Small intestine (tissue), 7 donors: ENCODE results near the gene PARD3B. TPM values are rescaled to one million over a fixed set of nuclear protein-coding genes. Genes with fewer than 3 reads are reported as not detected.

ENCODE experiments used
- DNase-seq, 2 donors: peaks; one replicate each; pipeline versions ENCODE4 v3.0.0 to v3.0.0-alpha.2; 2013
- FAIRE-seq: peaks from 2 replicates; lab custom pipeline; 2012; peaks lifted over from hg19 to GRCh38; lab: Jason Lieb, UNC
- H3K27ac ChIP-seq, 3 donors: one replicate each; pipeline ENCODE4 v1.5.1; 2013; ENCODE audit warnings: low read length in 2 of 3, mild to moderate bottlenecking in 2 of 3, control low read depth in 1 of 3, inconsistent platforms in 1 of 3, low read depth in 1 of 3, moderate library complexity in 1 of 3
- H3K27me3 ChIP-seq, 3 donors: one replicate each; pipeline ENCODE4 v1.6.1; 2013; ENCODE audit warnings: low read length in 3 of 3, inconsistent platforms in 1 of 3; ENCODE audit not compliant: control insufficient read depth in 3 of 3, insufficient read depth in 3 of 3
- H3K36me3 ChIP-seq, 3 donors: one replicate each; pipeline ENCODE4 v1.6.1; 2013; ENCODE audit warnings: low read length in 3 of 3, inconsistent platforms in 1 of 3, low read depth in 1 of 3, mild to moderate bottlenecking in 1 of 3, moderate library complexity in 1 of 3; ENCODE audit not compliant: control insufficient read depth in 3 of 3, insufficient read depth in 2 of 3
- H3K4me1 ChIP-seq, 3 donors: one replicate each; pipeline ENCODE4 v1.6.1; 2013; ENCODE audit warnings: low read length in 2 of 3, inconsistent platforms in 1 of 3, low read depth in 1 of 3, mild to moderate bottlenecking in 1 of 3, moderate library complexity in 1 of 3; ENCODE audit not compliant: control insufficient read depth in 3 of 3, insufficient read depth in 2 of 3
- H3K4me3 ChIP-seq, 3 donors: one replicate each; pipeline ENCODE4 v1.5.1; 2013; ENCODE audit warnings: low read length in 3 of 3, control low read depth in 1 of 3, inconsistent platforms in 1 of 3, low read depth in 1 of 3, mild to moderate bottlenecking in 1 of 3, moderate library complexity in 1 of 3
- H3K9me3 ChIP-seq, 2 donors: one replicate each; pipeline ENCODE4 v1.6.1; 2013; ENCODE audit warnings: low read depth in 1 of 2, low read length in 1 of 2; ENCODE audit not compliant: control insufficient read depth in 2 of 2, insufficient read depth in 1 of 2
- WGBS, 3 donors: extraction: QIAGEN DNeasy Blood & Tissue Kit; methylation state at CpG; one replicate each; pipeline ENCODE4 v1.1.7; 2013; 5-methylcytosine and 5-hydroxymethylcytosine counted together
- polyA plus RNA-seq, 4 donors: library from polyadenylated mRNA; stranded (reverse) in 3 of 4; unstranded in 1 of 4; fragments of 200-250 nt in 3 of 4; fragments of 120-200 nt in 1 of 4; gene quantifications; one replicate each; pipeline versions ENCODE4 v1.2.1 to v1.2.3, GENCODE V29; 2013
- donor health status: healthy with polysubstance abuse.
- donor health status: control.
- donor health status: control.
- donor health status: Bipolar disorder and iron deficiency.
- donor health status: healthy.

Gene PARD3B
- polyA plus RNA-seq, 4 donors: 2.8 to 10.7 (median 3.6) TPM

GRCh38 chr2:205545971-205546816 lies 1000.9 kb downstream of the PARD3B start:
- H3K27ac ChIP-seq: no peak overlapping the region
- no peak for FAIRE-seq
- 74 to 91% (median 86%) methylated on average over 7 of the region's 7 CpGs for WGBS, 3 donors
- H3K36me3 ChIP-seq: no peaks in the 10 kb centered on the region
- no peaks in the 10 kb centered on the region for H3K9me3 ChIP-seq
- no peaks in the 10 kb centered on the region for H3K4me1 ChIP-seq
- H3K4me3 ChIP-seq: no peak overlapping the region
- DNase-seq: no peak
- no peaks in the 10 kb centered on the region for H3K27me3 ChIP-seq

GRCh38 chr2:205555566-205556230 lies 1010.4 kb downstream of the PARD3B start:
- no peak for FAIRE-seq
- no peaks in the 10 kb centered on the region for H3K9me3 ChIP-seq
- DNase-seq: no peak
- H3K27ac ChIP-seq: no peak overlapping the region
- peaks cover 0 to 7% (median 0%) of the 10 kb centered on the region in 3 donors for H3K36me3 ChIP-seq
- H3K27me3 ChIP-seq: no peaks in the 10 kb centered on the region
- no peaks in the 10 kb centered on the region for H3K4me1 ChIP-seq
- 86 to 89% (median 89%) methylated on average over 10 of the region's 10 CpGs for WGBS, 3 donors
- no peak overlapping the region for H3K4me3 ChIP-seq

GRCh38 chr2:205556357-205556756 lies 1011.1 kb downstream of the PARD3B start:
- peaks cover 0 to 7% (median 0%) of the 10 kb centered on the region in 3 donors for H3K36me3 ChIP-seq
- H3K4me1 ChIP-seq: no peaks in the 10 kb centered on the region
- FAIRE-seq: no peak
- no peaks in the 10 kb centered on the region for H3K9me3 ChIP-seq
- no peak overlapping the region for H3K4me3 ChIP-seq
- no peaks in the 10 kb centered on the region for H3K27me3 ChIP-seq
- 86 to 93% (median 93%) methylated on average over 5 of the region's 5 CpGs for WGBS, 3 donors
- no peak for DNase-seq
- H3K27ac ChIP-seq: no peak overlapping the region

- FAIRE-seq (no peak), DNase-seq (no peak)
- Histone ChIP-seq H3K27me3 (no peaks in the 10 kb centered on the region), H3K9me3 (no peaks in the 10 kb centered on the region), H3K4me1 (no peaks in the 10 kb centered on the region), H3K4me3 (no peak overlapping the region), H3K36me3 (peaks cover 0 to 7% (median 0%) of the 10 kb centered on the region in 3 donors), H3K27ac (no peak overlapping the region)
- 87 to 93% (median 89%) methylated on average over 18 of the region's 18 CpGs for WGBS, 3 donors
These were observed 1011.7 kb downstream of the PARD3B start for GRCh38 chr2:205556841-205557539.

- Histone ChIP-seq H3K4me3 (no peak overlapping the region), H3K27ac (no peak overlapping the region), H3K9me3 (no peaks in the 10 kb centered on the region), H3K4me1 (no peaks in the 10 kb centered on the region), H3K27me3 (no peaks in the 10 kb centered on the region), H3K36me3 (peaks cover 0 to 7% (median 0%) of the 10 kb centered on the region in 3 donors)
- FAIRE-seq (no peak), DNase-seq (no peak)
- 92 to 98% (median 95%) methylated on average over 4 of the region's 4 CpGs for WGBS, 3 donors
These were observed 1012.6 kb downstream of the PARD3B start for GRCh38 chr2:205557873-205558272.

GRCh38 chr2:205561441-205561840 lies 1016.2 kb downstream of the PARD3B start:
- Histone ChIP-seq H3K27me3 (no peaks in the 10 kb centered on the region), H3K4me1 (no peaks in the 10 kb centered on the region), H3K36me3 (peaks cover 0 to 5% (median 0%) of the 10 kb centered on the region in 3 donors), H3K4me3 (no peak overlapping the region), H3K9me3 (no peaks in the 10 kb centered on the region), H3K27ac (no peak overlapping the region)
- 91 to 98% (median 94%) methylated on average over 6 of the region's 6 CpGs for WGBS, 3 donors
- DNase-seq (no peak), FAIRE-seq (no peak)

GRCh38 chr2:205563646-205564045 lies 1018.4 kb downstream of the PARD3B start:
- Histone ChIP-seq H3K4me3 (no peak overlapping the region), H3K27ac (no peak overlapping the region), H3K9me3 (no peaks in the 10 kb centered on the region), H3K36me3 (no peaks in the 10 kb centered on the region), H3K27me3 (no peaks in the 10 kb centered on the region), H3K4me1 (no peaks in the 10 kb centered on the region)
- 59 to 81% (median 66%) methylated on average over 2 of the region's 2 CpGs for WGBS, 3 donors
- FAIRE-seq (no peak), DNase-seq (peak; percentile 25 to 27)
